IMR-90 (cell line): ENCODE measurements around the gene FDXR. TPM values are rescaled to one million over a fixed set of nuclear protein-coding genes. Genes with fewer than 3 reads are reported as not detected.

ENCODE experiments used
- ATAC-seq: fragments of 200-7000 bp; cut with Tn5 transposase; 2 replicates; pipeline ENCODE4 v1.9.1; 2020; ENCODE audit warnings: low read depth, mild to moderate bottlenecking, moderate library complexity
- BruUV-seq: library from RNA; stranded (reverse); fragments of 400-500 nt; replicated peaks from 2 replicates; lab custom pipeline; 2021; lab: Mats Ljungman, UMichigan
- CTCF ChIA-PET: fragments of 300-600 bp; formaldehyde crosslinking; extraction: SDS; loops from one replicate; lab custom pipeline; 2021; ENCODE audit warnings: antibody characterized with exemption; lab: Yijun Ruan, JAX
- POLR2A ChIA-PET: fragments of 300-600 bp; sonication (Branson Sonifier 250); formaldehyde crosslinking; loops from one replicate; lab custom pipeline; 2022; ENCODE audit warnings: antibody characterized with exemption; ENCODE audit not compliant: unreplicated experiment; lab: Charles Lee
- DNase-seq: peaks from one replicate; pipeline ENCODE4 v3.0.0; 2013
- H2AFZ ChIP-seq: replicated peaks from 2 replicates; pipeline ENCODE3; 2013; ENCODE audit warnings: low read length, mild to moderate bottlenecking; ENCODE audit not compliant: poor library complexity
- H2AK5ac ChIP-seq: 2 replicates; pipeline ENCODE4 v1.6.1; 2013; ENCODE audit warnings: low read depth, low read length, inconsistent platforms
- H2AK9ac ChIP-seq: replicated peaks from 2 replicates; pipeline ENCODE3; 2013; ENCODE audit warnings: mild to moderate bottlenecking, low read depth, low read length, moderate library complexity; ENCODE audit not compliant: poor library complexity
- H2BK120ac ChIP-seq: 2 replicates; pipeline ENCODE4 v1.6.1; 2013; ENCODE audit warnings: low read depth, low read length, inconsistent platforms
- H2BK15ac ChIP-seq: 3 replicates; pipeline ENCODE4 v1.6.1; 2013; ENCODE audit warnings: low read depth, low read length, inconsistent platforms
- H2BK20ac ChIP-seq: 2 replicates; pipeline ENCODE4 v1.6.1; 2013; ENCODE audit warnings: low read depth, mild to moderate bottlenecking, inconsistent platforms, low read length, moderate library complexity
- H2BK5ac ChIP-seq: 2 replicates; pipeline ENCODE4 v1.6.1; 2013; ENCODE audit warnings: mild to moderate bottlenecking, low read depth, low read length, inconsistent platforms; ENCODE audit not compliant: poor library complexity, severe bottlenecking
- H3K14ac ChIP-seq: replicated peaks from 2 replicates; pipeline ENCODE4 v1.6.1; 2013; ENCODE audit warnings: low read depth, low read length, inconsistent platforms
- H3K18ac ChIP-seq: 2 replicates; pipeline ENCODE4 v1.6.1; 2013; ENCODE audit warnings: low read depth, low read length, control low read depth
- H3K23ac ChIP-seq: 2 replicates; pipeline ENCODE4 v1.6.1; 2013; ENCODE audit warnings: low read depth, low read length, inconsistent platforms
- H3K27ac ChIP-seq: 2 replicates; pipeline ENCODE4 v1.5.1; 2013; ENCODE audit warnings: mild to moderate bottlenecking, control low read depth, low read length; ENCODE audit not compliant: insufficient read depth
- H3K27me3 ChIP-seq: 2 replicates; pipeline ENCODE4 v1.6.1; 2013; ENCODE audit warnings: low read length; ENCODE audit not compliant: control insufficient read depth, insufficient read depth
- H3K36me3 ChIP-seq: 2 replicates; pipeline ENCODE4 v1.6.1; 2013; ENCODE audit warnings: low read length, mixed read lengths; ENCODE audit not compliant: control insufficient read depth, insufficient read depth
- H3K4ac ChIP-seq: 2 replicates; pipeline ENCODE4 v1.6.1; 2013; ENCODE audit warnings: low read depth, low read length, inconsistent platforms
- H3K4me1 ChIP-seq: 2 replicates; pipeline ENCODE4 v1.6.1; 2013; ENCODE audit warnings: low read length, mixed read lengths; ENCODE audit not compliant: control insufficient read depth, insufficient read depth
- H3K4me2 ChIP-seq: 2 replicates; pipeline ENCODE4 v1.6.1; 2013; ENCODE audit warnings: low read depth, mild to moderate bottlenecking, control low read depth, low read length, moderate library complexity
- H3K4me3 ChIP-seq: 2 replicates; pipeline ENCODE4 v1.5.1; 2013; ENCODE audit warnings: low read depth, mild to moderate bottlenecking, control low read depth, low read length, moderate library complexity; ENCODE audit not compliant: insufficient read depth
- H3K56ac ChIP-seq: 2 replicates; pipeline ENCODE4 v1.6.1; 2013; ENCODE audit warnings: low read length, inconsistent platforms; ENCODE audit not compliant: insufficient read depth; ENCODE audit errors: extremely low read depth
- H3K79me1 ChIP-seq, 2 experiments: 2 replicates each; pipeline ENCODE4 v1.6.1; 2013; ENCODE audit warnings: low read length in 2 of 2, inconsistent platforms in 1 of 2, low read depth in 1 of 2
- H3K9ac ChIP-seq: 2 replicates; pipeline ENCODE4 v1.6.1; 2013; ENCODE audit warnings: low read depth, low read length, control low read depth
- H3K9me1 ChIP-seq: 2 replicates; pipeline ENCODE4 v1.6.1; 2013; ENCODE audit warnings: low read length, inconsistent platforms; ENCODE audit not compliant: insufficient read depth
- H3K9me3 ChIP-seq: 2 replicates; pipeline ENCODE4 v1.6.1; 2013; ENCODE audit warnings: low read length; ENCODE audit not compliant: control insufficient read depth, insufficient read depth
- H4K20me1 ChIP-seq: 2 replicates; pipeline ENCODE4 v1.6.1; 2013; ENCODE audit warnings: low read length, inconsistent platforms; ENCODE audit not compliant: insufficient read depth
- H4K5ac ChIP-seq: 2 replicates; pipeline ENCODE4 v1.6.1; 2013; ENCODE audit warnings: mild to moderate bottlenecking, low read depth, low read length, control low read depth
- H4K8ac ChIP-seq, 2 experiments: 2 replicates each; pipeline ENCODE4 v1.6.1; 2013; ENCODE audit warnings: low read depth in 2 of 2, low read length in 2 of 2, control low read depth in 1 of 2, inconsistent platforms in 1 of 2
- H4K91ac ChIP-seq: 2 replicates; pipeline ENCODE4 v1.6.1; 2013; ENCODE audit warnings: low read depth, low read length, inconsistent platforms; ENCODE audit not compliant: insufficient read depth
- BHLHE40 ChIP-seq: fragments of 150-350 bp; IDR thresholded peaks from 2 replicates; pipeline ENCODE4 v1.6.1; 2016; ENCODE audit warnings: mild to moderate bottlenecking, low read depth, low read length
- ELK1 ChIP-seq: fragments of 150-350 bp; IDR thresholded peaks from 2 replicates; pipeline ENCODE4 v1.6.1; 2016; ENCODE audit warnings: low read depth, mild to moderate bottlenecking, low read length, moderate library complexity, borderline replicate concordance
- FOS ChIP-seq: fragments of 150-350 bp; IDR thresholded peaks from 2 replicates; pipeline ENCODE4 v1.6.1; 2016; ENCODE audit warnings: low read depth, low read length
- MAZ ChIP-seq: IDR thresholded peaks from 2 replicates; pipeline ENCODE4 v1.6.1; 2012; ENCODE audit warnings: low read depth, mild to moderate bottlenecking, low read length, improper control_type of control experiment, moderate library complexity, borderline replicate concordance
- MXI1 ChIP-seq: IDR thresholded peaks from 2 replicates; pipeline ENCODE4 v1.6.1; 2012; ENCODE audit warnings: low read depth, mild to moderate bottlenecking, low read length, moderate library complexity, borderline replicate concordance
- RFX5 ChIP-seq: IDR thresholded peaks from 2 replicates; pipeline ENCODE4 v1.8.0; 2012; ENCODE audit warnings: low read depth, mild to moderate bottlenecking, low read length, moderate library complexity
- SMC3 ChIP-seq: fragments of 150-350 bp; IDR thresholded peaks from 2 replicates; pipeline ENCODE4 v1.6.1; 2016; ENCODE audit warnings: low read depth, mild to moderate bottlenecking, antibody characterized with exemption, low read length, moderate library complexity
- WGBS, 2 experiments: methylation state at CpG; one replicate each; pipeline versions ENCODE4 v1.1.5 to v1.1.7; 2013; ENCODE audit warnings: missing lambda C conversion rate in 2 of 2; ENCODE audit not compliant: insufficient read length in 1 of 2; ENCODE audit errors: extremely low coverage in 2 of 2; 5-methylcytosine and 5-hydroxymethylcytosine counted together
- dilution Hi-C: fragments of 300-500 bp; cut with HindIII; formaldehyde crosslinking; loops from one replicate; pipeline ENCODE4 v1.14.3; 2018; ENCODE audit warnings: low sequenced_read_pairs; ENCODE audit not compliant: unreplicated experiment
- in situ Hi-C: fragments of 300-500 bp; cut with MboI; formaldehyde crosslinking; loops from 3 replicates; pipeline ENCODE4 v1.14.3; 2019; ENCODE audit warnings: low sequenced_read_pairs, inconsistent platforms, mixed read lengths
- intact Hi-C: fragments of 100-400 bp; cut with micrococcal nuclease; formaldehyde crosslinking; loops from 2 replicates; pipeline ENCODE4 v1.10.0; 2022
- polyA plus RNA-seq, 3 experiments: library from polyadenylated mRNA; depleted of rRNA; stranded (reverse); fragments of >200 nt; gene quantifications; 2 replicates each; pipeline ENCODE4 v1.2.3, GENCODE V29; 2012; ENCODE audit warnings: low replicate concordance in 1 of 3
- total RNA-seq: library from RNA; depleted of rRNA; stranded (reverse); fragments of >200 nt; gene quantifications from 2 replicates; pipeline ENCODE4 v1.2.3, GENCODE V29; 2012

Gene FDXR
- total and polyA plus RNA-seq, 2 of the 4 experiments (the other 2 are of a cell fraction): 12.4 to 18.6 TPM

DNA sequence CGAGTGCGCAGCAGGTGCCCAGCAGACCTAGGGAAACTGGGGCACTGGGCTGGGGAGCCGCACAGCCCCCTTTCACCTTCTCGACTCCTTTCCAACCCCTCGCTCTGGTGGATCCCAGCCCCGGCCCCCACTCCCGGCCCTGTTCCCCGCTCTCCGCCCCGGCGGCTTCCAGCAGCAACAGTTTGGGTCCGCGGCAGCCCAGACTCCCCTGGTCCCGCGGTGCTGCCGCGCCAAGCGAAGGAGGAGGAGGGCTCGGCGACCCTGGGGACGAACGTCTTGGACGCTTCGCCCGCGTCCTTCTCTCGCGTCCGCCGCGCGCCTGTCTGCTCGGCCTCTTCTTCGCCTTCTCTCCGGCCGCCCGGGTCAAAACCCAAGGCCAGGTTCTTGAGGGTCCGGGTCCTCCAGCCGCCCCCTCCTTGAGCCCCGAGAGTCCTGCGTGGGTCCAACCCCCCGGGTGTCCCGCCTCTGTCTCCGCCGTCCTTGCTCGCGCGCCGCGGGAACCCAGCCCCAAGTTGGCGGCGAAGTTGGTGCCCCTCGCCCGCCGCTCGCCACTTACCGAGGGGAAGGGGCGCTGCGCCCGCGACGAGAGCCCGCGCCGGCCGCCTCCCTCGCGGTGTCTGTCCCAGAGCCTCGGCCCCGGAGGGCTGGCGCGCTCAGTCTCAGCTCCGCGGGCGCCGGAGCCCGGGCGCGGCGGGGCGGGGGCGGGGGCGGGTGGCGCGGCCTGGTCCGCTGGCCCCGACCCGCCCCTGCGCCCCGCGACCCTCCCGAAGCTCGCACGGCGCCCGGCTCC is 11.7 kb downstream of the FDXR start:
- Histone ChIP-seq H3K18ac (no peak overlapping the region), H2AFZ (peak overlapping the region; percentile 43), H3K9me1 (no peaks in the 10 kb centered on the region), H3K9ac (no peak overlapping the region), H2BK5ac (no peak overlapping the region), H2BK15ac (no peak overlapping the region), H3K27me3 (peaks cover 52% of the 10 kb centered on the region), H3K36me3 (peaks cover 9% of the 10 kb centered on the region; the same call in 1 of the 2 replicates), H3K4me2 (no peak overlapping the region), H4K91ac (no peak overlapping the region), H3K14ac (no peak overlapping the region), H4K20me1 (peaks cover 4% of the 10 kb centered on the region; the same call in 1 of the 2 replicates), H3K79me1 (no peaks in the 10 kb centered on the region), H3K4me3 (no peak overlapping the region), H2BK20ac (no peak overlapping the region), H3K23ac (no peak overlapping the region), H3K9me3 (no peaks in the 10 kb centered on the region; the same call in 1 of the 2 replicates), H2AK5ac (no peak overlapping the region), H4K5ac (no peak overlapping the region), H3K27ac (no peak overlapping the region), H3K4ac (no peak overlapping the region), H4K8ac (no peak overlapping the region), H2BK120ac (no peak overlapping the region), H2AK9ac (peak overlapping the region; percentile 37), H3K56ac (no peak overlapping the region), H3K4me1 (no peaks in the 10 kb centered on the region; the same call in 1 of the 2 replicates)
- WGBS, 2 experiments: 2% methylated on average over 16 of the region's 96 CpGs; no CpG with 5 or more reads in 1 of the 2 experiments
- BruUV-seq: no TSS peak
- ATAC-seq: no peak
- DNase-seq: no peak
- dilution Hi-C loops (no loop called here), intact Hi-C loops (loop anchor here (10.0 kb wide), 1 partner anchor 486 kb away; no protein-coding TSS in a partner anchor), in situ Hi-C loops (loop anchor here (25.0 kb wide), 1 partner anchor 649 kb away; the partner anchor contains the start of genes RPL38 and TTYH2)
- ChIA-PET POLR2A (interaction anchor here (1.4 kb wide), 1 partner anchor 12 kb away, joined by 5 read pairs; the partner anchor contains the start of gene FDXR), CTCF (interaction anchor here (0.9 to 1.2 kb wide), 2 partner anchors 70 to 85 kb away, joined by 3 read pairs; partner anchors contain the start of gene NAT9)
- TF ChIP-seq MAZ (no peak), FOS (no peak), MXI1 (no peak), SMC3 (no peak), ELK1 (no peak), BHLHE40 (no peak), RFX5 (no peak)
